GM12891 (cell line): Measurements from ENCODE around the gene FLT3LG.

Experiments
- PAX5 ChIP-seq: IDR thresholded peaks from 2 replicates; pipeline ENCODE4 v1.6.1; 2011; ENCODE audit warnings: low read length, moderate library complexity, mild to moderate bottlenecking; ENCODE audit not compliant: insufficient read depth, severe bottlenecking
- POLR2A ChIP-seq: IDR thresholded peaks from 2 replicates; pipeline ENCODE4 v1.6.1; 2011; ENCODE audit warnings: low read depth, low read length, control low read depth
- POLR2AphosphoS5 ChIP-seq: IDR thresholded peaks from 2 replicates; pipeline ENCODE4 v1.6.1; 2011; ENCODE audit warnings: low read depth, low read length, control low read depth
- POU2F2 ChIP-seq: IDR thresholded peaks from 2 replicates; pipeline ENCODE4 v1.6.1; 2011; ENCODE audit warnings: low read depth, mild to moderate bottlenecking, control low read depth, low read length, moderate library complexity
- SPI1 ChIP-seq: IDR thresholded peaks from 2 replicates; pipeline ENCODE4 v1.6.1; 2011; ENCODE audit warnings: low read depth, low read length, control low read depth
- TAF1 ChIP-seq: IDR thresholded peaks from 2 replicates; pipeline ENCODE4 v1.6.1; 2011; ENCODE audit warnings: low read depth, low read length, control low read depth

- TF ChIP-seq POLR2AphosphoS5: no peak
- TF ChIP-seq POLR2A: no peak
- peak; percentile 55; the same call in 1 of the 2 replicates for TF ChIP-seq SPI1
- peak; percentile 36 for TF ChIP-seq PAX5
- no peak for TF ChIP-seq TAF1
- peak; percentile 56; the same call in 1 of the 2 replicates for TF ChIP-seq POU2F2
Measured at GRCh38 chr19:49443366-49444099, 30.5 kb upstream of the FLT3LG start.
